Activated naive CD8-positive, alpha-beta T cell treated with anti-CD3 and anti-CD28 coated beads, Interleukin-2, amount 50 U/mL, for 24 hours (primary cell): ENCODE data around the gene FGF22.
"Not testable (repeated sequence)": the region's sequence is repeated elsewhere in the genome, so short reads cannot be mapped to it uniquely, and the experiment has no call there.

ENCODE experiments used
- ATAC-seq: fragments of 150-1000 bp; cut with Tn5 transposase; one replicate; pipeline ENCODE4 v1.10.0; 2021
- DNase-seq: peaks from one replicate; pipeline ENCODE4 v3.0.0; 2021
- H3K27ac Mint-ChIP-seq: one replicate; pipeline ENCODE4 v1.8.0; 2021; ENCODE audit warnings: mild to moderate bottlenecking, mixed read lengths
- H3K27me3 Mint-ChIP-seq: one replicate; pipeline ENCODE4 v1.8.0; 2021; ENCODE audit warnings: mixed read lengths
- H3K36me3 Mint-ChIP-seq: one replicate; pipeline ENCODE4 v1.8.0; 2021; ENCODE audit warnings: low read depth, mixed read lengths
- H3K4me1 Mint-ChIP-seq: one replicate; pipeline ENCODE4 v1.8.0; 2021; ENCODE audit warnings: mixed read lengths
- H3K4me3 Mint-ChIP-seq: one replicate; pipeline ENCODE4 v1.8.0; 2021; ENCODE audit warnings: mild to moderate bottlenecking, moderate library complexity, mixed read lengths
- H3K9me3 Mint-ChIP-seq: one replicate; pipeline ENCODE4 v1.8.0; 2021; ENCODE audit warnings: mixed read lengths

The FGF22 gene

GRCh38 chr19:602391-603301 lies 37.0 kb upstream of the FGF22 start:
- DNase-seq (no peak), ATAC-seq (no peak)
- no peaks in the 10 kb centered on the region for H3K4me1 Mint-ChIP-seq
- no peak overlapping the region for H3K4me3 Mint-ChIP-seq
- H3K27me3 Mint-ChIP-seq = no peaks in the 10 kb centered on the region
- no peak overlapping the region for H3K27ac Mint-ChIP-seq
- H3K9me3 Mint-ChIP-seq = no peaks in the 10 kb centered on the region
- H3K36me3 Mint-ChIP-seq = no peaks in the 10 kb centered on the region

- H3K4me3 Mint-ChIP-seq, H3K27ac Mint-ChIP-seq, H3K36me3 Mint-ChIP-seq, ATAC-seq, DNase-seq, H3K9me3 Mint-ChIP-seq, H3K27me3 Mint-ChIP-seq, H3K4me1 Mint-ChIP-seq: not testable (repeated sequence)
Measured at GRCh38 chr19:603302-603639, 36.4 kb upstream of the FGF22 start.

GRCh38 chr19:603779-604178 lies 35.9 kb upstream of the FGF22 start:
- DNase-seq = peak; percentile 28
- not testable (repeated sequence) for H3K36me3 Mint-ChIP-seq, H3K9me3 Mint-ChIP-seq, H3K4me1 Mint-ChIP-seq, H3K27ac Mint-ChIP-seq, H3K4me3 Mint-ChIP-seq, H3K27me3 Mint-ChIP-seq, ATAC-seq

GRCh38 chr19:604355-604754 lies 35.3 kb upstream of the FGF22 start:
- ATAC-seq (peak; percentile 76), DNase-seq (peak; percentile 65)
- no peaks in the 10 kb centered on the region for H3K9me3 Mint-ChIP-seq
- no peak overlapping the region for H3K27ac Mint-ChIP-seq
- no peak overlapping the region for H3K4me3 Mint-ChIP-seq
- peaks cover under 1% of the 10 kb centered on the region for H3K4me1 Mint-ChIP-seq
- no peaks in the 10 kb centered on the region for H3K36me3 Mint-ChIP-seq
- H3K27me3 Mint-ChIP-seq = no peaks in the 10 kb centered on the region

- H3K36me3 Mint-ChIP-seq, H3K4me3 Mint-ChIP-seq, H3K4me1 Mint-ChIP-seq, H3K27ac Mint-ChIP-seq, H3K9me3 Mint-ChIP-seq, H3K27me3 Mint-ChIP-seq: not testable (repeated sequence)
- ATAC-seq (peak; percentile 8), DNase-seq (peak; percentile 34)
Measured at GRCh38 chr19:605061-605971, 34.4 kb upstream of the FGF22 start.

- ATAC-seq (no peak), DNase-seq (no peak)
- no peaks in the 10 kb centered on the region for H3K27me3 Mint-ChIP-seq
- H3K36me3 Mint-ChIP-seq = no peaks in the 10 kb centered on the region
- H3K4me1 Mint-ChIP-seq = peaks cover 22% of the 10 kb centered on the region
- H3K9me3 Mint-ChIP-seq = no peaks in the 10 kb centered on the region
- no peak overlapping the region for H3K4me3 Mint-ChIP-seq
- H3K27ac Mint-ChIP-seq = no peak overlapping the region
Measured at GRCh38 chr19:607301-608154, 32.2 kb upstream of the FGF22 start.

GRCh38 chr19:608155-609003 lies 31.3 kb upstream of the FGF22 start:
- Mint-ChIP-seq H3K4me1 (peaks cover 29% of the 10 kb centered on the region), H3K4me3 (no peak overlapping the region), H3K27ac (no peak overlapping the region), H3K27me3 (no peaks in the 10 kb centered on the region), H3K9me3 (no peaks in the 10 kb centered on the region), H3K36me3 (no peaks in the 10 kb centered on the region)
- DNase-seq (no peak), ATAC-seq (no peak)

GRCh38 chr19:609004-609346 lies 30.7 kb upstream of the FGF22 start:
- no peaks in the 10 kb centered on the region for H3K27me3 Mint-ChIP-seq
- H3K4me1 Mint-ChIP-seq = peaks cover 29% of the 10 kb centered on the region
- H3K27ac Mint-ChIP-seq = no peak overlapping the region
- H3K9me3 Mint-ChIP-seq = no peaks in the 10 kb centered on the region
- no peak for DNase-seq
- no peak overlapping the region for H3K4me3 Mint-ChIP-seq
- ATAC-seq = no peak
- H3K36me3 Mint-ChIP-seq = no peaks in the 10 kb centered on the region

GRCh38 chr19:610071-610800 lies 29.4 kb upstream of the FGF22 start:
- no peak for DNase-seq
- peak; percentile 5 for ATAC-seq
- H3K9me3 Mint-ChIP-seq = no peaks in the 10 kb centered on the region
- peak overlapping the region; percentile 80 for H3K4me3 Mint-ChIP-seq
- H3K27me3 Mint-ChIP-seq = no peaks in the 10 kb centered on the region
- peaks cover 29% of the 10 kb centered on the region for H3K4me1 Mint-ChIP-seq
- no peaks in the 10 kb centered on the region for H3K36me3 Mint-ChIP-seq
- peak overlapping the region; percentile 93 for H3K27ac Mint-ChIP-seq

- H3K27ac Mint-ChIP-seq = peak overlapping the region; percentile 93
- no peaks in the 10 kb centered on the region for H3K36me3 Mint-ChIP-seq
- peaks cover 32% of the 10 kb centered on the region for H3K4me1 Mint-ChIP-seq
- ATAC-seq (peak; percentile 35), DNase-seq (peak; percentile 63)
- H3K27me3 Mint-ChIP-seq = no peaks in the 10 kb centered on the region
- H3K9me3 Mint-ChIP-seq = no peaks in the 10 kb centered on the region
- peak overlapping the region; percentile 80 for H3K4me3 Mint-ChIP-seq
Measured at GRCh38 chr19:610801-611480, 28.7 kb upstream of the FGF22 start.

- peaks cover 32% of the 10 kb centered on the region for H3K4me1 Mint-ChIP-seq
- H3K36me3 Mint-ChIP-seq = no peaks in the 10 kb centered on the region
- no peaks in the 10 kb centered on the region for H3K9me3 Mint-ChIP-seq
- ATAC-seq = peak; percentile 84
- peak overlapping the region; percentile 80 for H3K4me3 Mint-ChIP-seq
- H3K27me3 Mint-ChIP-seq = no peaks in the 10 kb centered on the region
- DNase-seq = peak; percentile 60
- peak overlapping the region; percentile 93 for H3K27ac Mint-ChIP-seq
Measured at GRCh38 chr19:611481-611868, 28.2 kb upstream of the FGF22 start.

- no peak overlapping the region for H3K27ac Mint-ChIP-seq
- H3K27me3 Mint-ChIP-seq = no peaks in the 10 kb centered on the region
- no peak overlapping the region for H3K4me3 Mint-ChIP-seq
- peaks cover 3% of the 10 kb centered on the region for H3K36me3 Mint-ChIP-seq
- no peak for ATAC-seq
- no peaks in the 10 kb centered on the region for H3K9me3 Mint-ChIP-seq
- H3K4me1 Mint-ChIP-seq = peaks cover 32% of the 10 kb centered on the region
- no peak for DNase-seq
Measured at GRCh38 chr19:612941-613340, 26.7 kb upstream of the FGF22 start.
